Chondrocyte (in vitro differentiated cells): ENCODE results near the gene DDX17. TPM values are rescaled to one million over a fixed set of nuclear protein-coding genes. Genes with fewer than 3 reads are reported as not detected.

Experiments used
- DNase-seq: peaks from one replicate; pipeline ENCODE4 v3.0.0; 2021; ENCODE audit warnings: mixed read lengths, low spot score
- H3K27ac Mint-ChIP-seq: one replicate; pipeline ENCODE4 v1.8.0; 2021; ENCODE audit warnings: mild to moderate bottlenecking, moderate library complexity, mixed read lengths; ENCODE audit not compliant: unreplicated experiment
- H3K27me3 Mint-ChIP-seq: 2 replicates; pipeline ENCODE4 v1.8.0; 2021; ENCODE audit warnings: low read depth, mixed read lengths
- H3K36me3 Mint-ChIP-seq: 2 replicates; pipeline ENCODE4 v1.8.0; 2021; ENCODE audit warnings: low read depth, mixed read lengths
- H3K4me1 Mint-ChIP-seq: 2 replicates; pipeline ENCODE4 v1.8.0; 2021; ENCODE audit warnings: low read depth, mild to moderate bottlenecking, mixed read lengths
- H3K4me3 Mint-ChIP-seq: one replicate; pipeline ENCODE4 v1.8.0; 2021; ENCODE audit warnings: mild to moderate bottlenecking, moderate library complexity, mixed read lengths; ENCODE audit not compliant: unreplicated experiment
- H3K9me3 Mint-ChIP-seq: 2 replicates; pipeline ENCODE4 v1.8.0; 2021; ENCODE audit warnings: low read depth, mixed read lengths
- CTCF ChIP-seq: fragments of 200-600 bp; sonication (generic); IDR thresholded peaks from 2 replicates; pipeline ENCODE4 v1.5.0; 2021; ENCODE audit warnings: antibody characterized with exemption, mild to moderate bottlenecking, moderate library complexity
- total RNA-seq: library from RNA; stranded (reverse); gene quantifications from 3 replicates; pipeline ENCODE4 v1.2.1, GENCODE V29; 2021

Gene DDX17
- total RNA-seq, 1 donor from 2014 or later: 321 TPM

GRCh38 chr22:38518620-38519019 lies 12.5 kb upstream of the DDX17 start:
- Mint-ChIP-seq H3K9me3 (no peaks in the 10 kb centered on the region), H3K36me3 (no peaks in the 10 kb centered on the region), H3K27me3 (no peaks in the 10 kb centered on the region)

GRCh38 chr22:38513063-38513462 lies 7.0 kb upstream of the DDX17 start:
- no peak for DNase-seq
- Mint-ChIP-seq H3K4me3 (no peak overlapping the region), H3K27me3 (no peaks in the 10 kb centered on the region), H3K36me3 (no peaks in the 10 kb centered on the region), H3K4me1 (no peaks in the 10 kb centered on the region), H3K27ac (no peak overlapping the region), H3K9me3 (no peaks in the 10 kb centered on the region)
- no peak for TF ChIP-seq CTCF

More at GRCh38 chr22:38518620-38519019, 12.5 kb upstream of the DDX17 start:
- no peak for DNase-seq
- Mint-ChIP-seq H3K4me3 (no peak overlapping the region), H3K4me1 (no peaks in the 10 kb centered on the region), H3K27ac (no peak overlapping the region)
- no peak for TF ChIP-seq CTCF

GRCh38 chr22:38510416-38510970 lies 4.4 kb upstream of the DDX17 start:
- Mint-ChIP-seq H3K36me3 (peaks cover 2% of the 10 kb centered on the region), H3K27ac (no peak overlapping the region), H3K27me3 (no peaks in the 10 kb centered on the region), H3K4me1 (peaks cover 8% of the 10 kb centered on the region), H3K4me3 (no peak overlapping the region), H3K9me3 (no peaks in the 10 kb centered on the region)
- DNase-seq: no peak
- TF ChIP-seq CTCF: no peak

- no peak for TF ChIP-seq CTCF
- peak overlapping the region; percentile 97 for H3K4me3 Mint-ChIP-seq
- peaks cover 46% of the 10 kb centered on the region for H3K4me1 Mint-ChIP-seq
- DNase-seq: no peak
- peaks cover 18% of the 10 kb centered on the region for H3K36me3 Mint-ChIP-seq
- H3K27me3 Mint-ChIP-seq: no peaks in the 10 kb centered on the region
- H3K27ac Mint-ChIP-seq: peak overlapping the region; percentile 100
- H3K9me3 Mint-ChIP-seq: no peaks in the 10 kb centered on the region
Measured at GRCh38 chr22:38505541-38506117, 482 bp downstream of the DDX17 start.

- DNase-seq: no peak
- peak overlapping the region; percentile 97 for H3K4me3 Mint-ChIP-seq
- H3K9me3 Mint-ChIP-seq: no peaks in the 10 kb centered on the region
- no peak for TF ChIP-seq CTCF
- H3K27me3 Mint-ChIP-seq: no peaks in the 10 kb centered on the region
- peaks cover 21% of the 10 kb centered on the region for H3K36me3 Mint-ChIP-seq
- H3K27ac Mint-ChIP-seq: peak overlapping the region; percentile 96
- H3K4me1 Mint-ChIP-seq: peaks cover 46% of the 10 kb centered on the region
Measured at GRCh38 chr22:38504731-38505540, 1.2 kb downstream of the DDX17 start.
